H1 (cell line): ENCODE data around the gene BAX. TPM values are rescaled to one million over a fixed set of nuclear protein-coding genes. Genes with fewer than 3 reads are reported as not detected.

Experiments used
- CTCF ChIA-PET: fragments of 300-600 bp; sonication (Branson Sonifier 250); formaldehyde crosslinking; loops from one replicate; lab custom pipeline; 2021; ENCODE audit not compliant: partially characterized antibody; lab: Charles Lee
- POLR2A ChIA-PET: fragments of 300-600 bp; sonication (Branson Sonifier 250); formaldehyde crosslinking; loops from one replicate; lab custom pipeline; 2021; ENCODE audit warnings: inconsistent platforms; ENCODE audit not compliant: partially characterized antibody; lab: Charles Lee
- DNase-seq, 2 experiments: peaks; one replicate each; pipeline versions ENCODE4 v3.0.0 to v3.0.0-alpha.2; 2010 to 2022; ENCODE audit warnings: low spot score in 2 of 2, low read depth in 1 of 2, mixed read lengths in 1 of 2
- FAIRE-seq: peaks from 2 replicates; lab custom pipeline; 2011; peaks lifted over from hg19 to GRCh38; lab: Jason Lieb, UNC
- H2AFZ ChIP-seq: 2 replicates; pipeline ENCODE4 v1.8.1; 2012; ENCODE audit warnings: low read length, inconsistent platforms
- H2AK5ac ChIP-seq: 2 replicates; pipeline ENCODE4 v1.6.1; 2013; ENCODE audit warnings: low read depth, low read length
- H2BK120ac ChIP-seq: replicated peaks from 2 replicates; pipeline ENCODE3; 2013; ENCODE audit warnings: low read depth, low read length, inconsistent platforms
- H2BK12ac ChIP-seq: 2 replicates; pipeline ENCODE4 v1.6.1; 2013; ENCODE audit warnings: low read depth, low read length
- H2BK15ac ChIP-seq: 2 replicates; pipeline ENCODE4 v1.6.1; 2013; ENCODE audit warnings: low read length
- H2BK20ac ChIP-seq: 2 replicates; pipeline ENCODE4 v1.6.1; 2013; ENCODE audit warnings: low read length
- H2BK5ac ChIP-seq: 2 replicates; pipeline ENCODE4 v1.6.1; 2013; ENCODE audit warnings: low read depth, low read length
- H3K14ac ChIP-seq: 2 replicates; pipeline ENCODE4 v1.6.1; 2013; ENCODE audit warnings: inconsistent platforms; ENCODE audit not compliant: insufficient read length
- H3K18ac ChIP-seq: 2 replicates; pipeline ENCODE4 v1.6.1; 2013; ENCODE audit warnings: low read length; ENCODE audit errors: extremely low read depth
- H3K23ac ChIP-seq: 2 replicates; pipeline ENCODE4 v1.6.1; 2013; ENCODE audit warnings: inconsistent platforms; ENCODE audit not compliant: insufficient read length
- H3K23me2 ChIP-seq: 2 replicates; pipeline ENCODE4 v1.6.1; 2013; ENCODE audit warnings: low read depth, low read length
- H3K27ac ChIP-seq: 2 replicates; pipeline ENCODE4 v1.6.1; 2011; ENCODE audit warnings: low read depth, low read length, inconsistent platforms
- H3K27me3 ChIP-seq, 4 experiments: replicated peaks in 1 of 4; 1 replicate in 1 of 4; 2 replicates in 3 of 4; pipeline versions ENCODE4 v1.6.1 to v1.8.1; 2011 to 2013; ENCODE audit warnings: low read length in 3 of 4, mild to moderate bottlenecking in 3 of 4, inconsistent platforms in 2 of 4, mixed read lengths in 2 of 4, moderate library complexity in 1 of 4; ENCODE audit not compliant: control insufficient read depth in 3 of 4, insufficient read depth in 3 of 4; ENCODE audit errors: extremely low read depth in 1 of 4
- H3K36me3 ChIP-seq, 4 experiments: 2 replicates each; pipeline versions ENCODE4 v1.6.1 to v1.8.1; 2011 to 2013; ENCODE audit warnings: mild to moderate bottlenecking in 4 of 4, low read length in 3 of 4, moderate library complexity in 2 of 4, control low read depth in 1 of 4, inconsistent platforms in 1 of 4; ENCODE audit not compliant: insufficient read depth in 4 of 4, control insufficient read depth in 2 of 4
- H3K4ac ChIP-seq: replicated peaks from 2 replicates; pipeline ENCODE3; 2013; ENCODE audit warnings: low read length, low read depth, mixed read lengths, inconsistent platforms; ENCODE audit not compliant: insufficient read length
- H3K4me1 ChIP-seq, 4 experiments: replicated peaks in 1 of 4; 1 replicate in 1 of 4; 2 replicates in 3 of 4; pipeline versions ENCODE4 v1.6.1 to v1.8.1; 2011 to 2013; ENCODE audit warnings: low read length in 3 of 4, inconsistent platforms in 2 of 4, mixed read lengths in 1 of 4; ENCODE audit not compliant: insufficient read depth in 4 of 4, control insufficient read depth in 3 of 4
- H3K4me2 ChIP-seq, 2 experiments: 2 replicates each; pipeline versions ENCODE4 v1.6.1 to v1.8.1; 2011 to 2013; ENCODE audit warnings: low read depth in 2 of 2, low read length in 2 of 2, control low read depth in 1 of 2, inconsistent platforms in 1 of 2, mild to moderate bottlenecking in 1 of 2; ENCODE audit not compliant: insufficient read depth in 1 of 2
- H3K4me3 ChIP-seq, 4 experiments: fragments of 200-600, 300-600 bp in 1 of 4; sonication (generic), shearing (Covaris generic), sonication (Bioruptor Twin) in 1 of 4; 2 replicates each; pipeline versions ENCODE4 v1.5.1 to v1.8.1; 2011 to 2016; ENCODE audit warnings: low read length in 4 of 4, low read depth in 3 of 4, control low read depth in 2 of 4, inconsistent platforms in 2 of 4, mild to moderate bottlenecking in 2 of 4, mixed read lengths in 1 of 4, moderate library complexity in 1 of 4; ENCODE audit not compliant: insufficient read depth in 2 of 4; ENCODE audit errors: extremely low read depth in 1 of 4
- H3K56ac ChIP-seq: replicated peaks from 2 replicates; pipeline ENCODE3; 2013; ENCODE audit warnings: low read depth, mild to moderate bottlenecking, mixed read lengths, low read length, inconsistent platforms; ENCODE audit not compliant: insufficient read length
- H3K79me1 ChIP-seq: 2 replicates; pipeline ENCODE4 v1.6.1; 2013; ENCODE audit warnings: low read depth, low read length, control low read depth
- H3K79me2 ChIP-seq, 2 experiments: 2 replicates each; pipeline versions ENCODE4 v1.6.1 to v1.8.1; 2012 to 2013; ENCODE audit warnings: low read length in 2 of 2, mild to moderate bottlenecking in 2 of 2, inconsistent platforms in 1 of 2; ENCODE audit not compliant: insufficient read depth in 2 of 2, control insufficient read depth in 1 of 2
- H3K9ac ChIP-seq, 4 experiments: replicated peaks in 1 of 4; 1 replicate in 1 of 4; 2 replicates in 3 of 4; pipeline versions ENCODE4 v1.6.1 to v1.8.1; 2011 to 2013; ENCODE audit warnings: low read depth in 3 of 4, low read length in 3 of 4, control low read depth in 2 of 4, mild to moderate bottlenecking in 2 of 4, moderate library complexity in 2 of 4, inconsistent platforms in 1 of 4; ENCODE audit errors: extremely low read depth in 1 of 4
- H3K9me3 ChIP-seq, 2 experiments: 2 replicates each; pipeline versions ENCODE4 v1.6.1 to v1.8.1; 2012 to 2013; ENCODE audit warnings: mild to moderate bottlenecking in 2 of 2, moderate library complexity in 2 of 2, control low read depth in 1 of 2, inconsistent platforms in 1 of 2, low read depth in 1 of 2, low read length in 1 of 2, mixed read lengths in 1 of 2; ENCODE audit not compliant: insufficient read depth in 2 of 2
- H4K20me1 ChIP-seq, 2 experiments: replicated peaks in 1 of 2; 2 replicates each; pipeline versions ENCODE3 to v1.8.1; 2011 to 2013; ENCODE audit warnings: inconsistent platforms in 2 of 2, low read length in 2 of 2, mild to moderate bottlenecking in 1 of 2; ENCODE audit not compliant: insufficient read depth in 2 of 2, control insufficient read depth in 1 of 2
- H4K5ac ChIP-seq: 2 replicates; pipeline ENCODE4 v1.6.1; 2013; ENCODE audit warnings: low read length, low read depth, mixed read lengths, inconsistent platforms; ENCODE audit not compliant: insufficient read length
- H4K8ac ChIP-seq: 2 replicates; pipeline ENCODE4 v1.8.0; 2013; ENCODE audit warnings: mild to moderate bottlenecking, moderate library complexity, low read length, inconsistent platforms; ENCODE audit not compliant: insufficient read depth; ENCODE audit errors: extremely low read depth
- H4K91ac ChIP-seq: replicated peaks from 2 replicates; pipeline ENCODE3; 2013; ENCODE audit warnings: low read length, mixed read lengths, inconsistent platforms; ENCODE audit not compliant: insufficient read length
- CBX8 ChIP-seq: fragments of 300-800, 300-1000 bp; sonication (generic); IDR thresholded peaks from 2 replicates; pipeline ENCODE4 v1.7.1; 2016; ENCODE audit warnings: low read depth, low read length, borderline replicate concordance
- CTBP2 ChIP-seq: IDR thresholded peaks from 2 replicates; pipeline ENCODE4 v1.7.0; 2011; ENCODE audit warnings: borderline replicate concordance, mild to moderate bottlenecking, moderate library complexity, mixed read lengths, low read length; ENCODE audit not compliant: insufficient read depth, insufficient read length
- GABPA ChIP-seq: IDR thresholded peaks from 2 replicates; pipeline ENCODE4 v1.6.1; 2011; ENCODE audit warnings: mild to moderate bottlenecking, low read length, moderate library complexity, borderline replicate concordance; ENCODE audit not compliant: insufficient read depth
- HDAC2 ChIP-seq, 2 experiments: fragments of 300-600 bp in 1 of 2; sonication (generic) in 1 of 2; IDR thresholded peaks; 2 replicates each; pipeline ENCODE4 v1.6.1; 2011 to 2012; ENCODE audit warnings: low read depth in 2 of 2, low read length in 2 of 2, mild to moderate bottlenecking in 2 of 2, moderate library complexity in 2 of 2, borderline replicate concordance in 1 of 2, inconsistent platforms in 1 of 2
- PHF8 ChIP-seq: fragments of 200-600 bp; sonication (generic); conservative IDR thresholded peaks from 2 replicates; pipeline ENCODE4 v1.7.1; 2012; ENCODE audit warnings: low read depth, mild to moderate bottlenecking, inconsistent platforms, low read length, moderate library complexity
- POU5F1 ChIP-seq: IDR thresholded peaks from 2 replicates; pipeline ENCODE4 v1.6.1; 2011; ENCODE audit warnings: low read depth, mild to moderate bottlenecking, low read length, moderate library complexity
- RAD21 ChIP-seq, 2 experiments: IDR thresholded peaks in 1 of 2; conservative IDR thresholded peaks in 1 of 2; 2 replicates each; pipeline ENCODE4 v1.6.1; 2011; ENCODE audit warnings: low read depth in 2 of 2, low read length in 2 of 2, improper control_type of control experiment in 1 of 2, inconsistent platforms in 1 of 2, mild to moderate bottlenecking in 1 of 2, moderate library complexity in 1 of 2
- RNF2 ChIP-seq: fragments of 200-900, 300-1000 bp; sonication (generic); IDR thresholded peaks from 2 replicates; pipeline ENCODE4 v1.7.1; 2016; ENCODE audit warnings: borderline replicate concordance, low read depth, mild to moderate bottlenecking, antibody characterized with exemption, low read length; ENCODE audit not compliant: poor library complexity, severe bottlenecking; ENCODE audit errors: missing control alignments
- SP2 ChIP-seq: IDR thresholded peaks from 2 replicates; pipeline ENCODE4 v1.6.1; 2012; ENCODE audit warnings: mild to moderate bottlenecking, low read length, inconsistent platforms
- TBP ChIP-seq: IDR thresholded peaks from 2 replicates; pipeline ENCODE4 v1.6.1; 2011; ENCODE audit warnings: low read depth, low read length, improper control_type of control experiment
- ZNF274 ChIP-seq: IDR thresholded peaks from 2 replicates; pipeline ENCODE4 v1.7.0; 2012; ENCODE audit warnings: low read length, borderline replicate concordance; ENCODE audit errors: extremely low read depth
- WGBS, 2 experiments: shearing (Covaris generic) in 1 of 2; methylation state at CpG; one replicate each; pipeline versions ENCODE4 v1.1.6 to v1.1.7; 2013 to 2015; ENCODE audit warnings: low lambda C conversion rate in 2 of 2, mixed read lengths in 2 of 2, inconsistent platforms in 1 of 2, low coverage in 1 of 2, missing lambda C conversion rate in 1 of 2; ENCODE audit not compliant: insufficient replicate concordance in 2 of 2, insufficient coverage in 1 of 2, insufficient read length in 1 of 2; ENCODE audit errors: extremely low coverage in 1 of 2, missing lambda C conversion rate in 1 of 2; 5-methylcytosine and 5-hydroxymethylcytosine counted together
- polyA plus RNA-seq, 7 experiments: library from polyadenylated mRNA; depleted of rRNA in 3 of 7; stranded (reverse) in 5 of 7; unstranded in 2 of 7; fragments of >200 nt in 5 of 7; fragments of 200-250 nt in 2 of 7; gene quantifications; 1 replicate in 5 of 7; 2 replicates in 1 of 7; 4 replicates in 1 of 7; pipeline versions ENCODE4 v1.2.1 to v1.2.3, GENCODE V29; 2011 to 2013; ENCODE audit warnings: missing spikeins in 2 of 7, mixed read lengths in 2 of 7
- total RNA-seq: library from RNA; stranded (reverse); fragmentation: NEBNext Ultra II Directional; extraction: Animal tissue kit (Norgen Biotek cat#: 25700); gene quantifications from 2 replicates; pipeline ENCODE4 v1.2.1, GENCODE V29; 2021

Gene BAX
- total and polyA plus RNA-seq, 2 of the 8 experiments (the other 6 are each of a cell fraction or from before 2014, with no cell fraction given): 257 to 346 TPM

- Histone ChIP-seq H2AK5ac (no peak overlapping the region; the same call in 1 of the 2 replicates), H3K79me2 (peaks cover 11 to 21% of the 10 kb centered on the region in 2 experiments; a peak in 3 of 4 replicates), H4K8ac (no peak overlapping the region), H2BK12ac (no peak overlapping the region), H3K4me2 (no peak overlapping the region; a peak in 1 of 4 replicates), H3K9ac (no peak overlapping the region), H3K18ac (no peak overlapping the region), H4K91ac (no peak overlapping the region), H3K36me3 (peaks cover 0 to 16% (median 6%) of the 10 kb centered on the region in 4 experiments; a peak in 5 of 8 replicates), H3K4me1 (peaks cover 0 to 3% (median 0%) of the 10 kb centered on the region in 4 experiments; a peak in 2 of 7 replicates), H2BK15ac (no peak overlapping the region), H3K27me3 (no peaks in the 10 kb centered on the region), H3K23ac (no peak overlapping the region), H3K27ac (no peak overlapping the region), H3K14ac (no peak overlapping the region), H3K9me3 (no peaks in the 10 kb centered on the region), H4K5ac (no peak overlapping the region), H2BK5ac (no peak overlapping the region), H3K4me3 (no peak overlapping the region), H3K56ac (no peak overlapping the region), H3K79me1 (peaks cover 13% of the 10 kb centered on the region), H2BK120ac (no peak overlapping the region), H2BK20ac (no peak overlapping the region), H3K23me2 (peaks cover 8% of the 10 kb centered on the region; the same call in 1 of the 2 replicates), H4K20me1 (peaks cover 0 to 13% of the 10 kb centered on the region in 2 experiments), H2AFZ (no peak overlapping the region), H3K4ac (no peak overlapping the region)
- FAIRE-seq (no peak), DNase-seq (no peak)
- POLR2A ChIA-PET: interaction anchor here (4.4 kb wide), 1 partner anchor 25 kb away, joined by 37 read pairs; the partner anchor contains the start of gene FTL
- CTCF ChIA-PET: interaction anchor here (0.8 to 2.9 kb wide), 4 partner anchors 12 to 84 kb away, joined by 3 to 13 read pairs (median 3); no protein-coding TSS in a partner anchor
- WGBS, 2 experiments: 89% methylated on average over 4 of the region's 4 CpGs; no CpG with 5 or more reads in 1 of the 2 experiments
- TF ChIP-seq SP2: no peak
- no peak for TF ChIP-seq CBX8
- TF ChIP-seq POU5F1: no peak
- TF ChIP-seq ZNF274: no peak
- no peak for TF ChIP-seq PHF8
- TF ChIP-seq RAD21 (IDR thresholded peaks at IDR 0.05 in 1 of 2, conservative IDR thresholded peaks at IDR 0.05 in 1 of 2; ENCODE audit: low read depth in 2 of 2, low read length in 2 of 2): no peak
- TF ChIP-seq GABPA: no peak
- TF ChIP-seq HDAC2 (IDR thresholded peaks at IDR 0.05; ENCODE audit: borderline replicate concordance in 1 of 2, low read depth in 2 of 2, low read length in 2 of 2): no peak
- TF ChIP-seq RNF2: no peak
- TF ChIP-seq TBP: no peak
- no peak for TF ChIP-seq CTBP2
These were observed 35.7 kb downstream of the BAX start for GRCh38 chr19:48990400-48990799.
